Stimulated activated CD4-positive, alpha-beta T cell treated with anti-CD3 and anti-CD28 coated beads, Interleukin-2, amount 100 ng/mL, for 4 hours (primary cell): Measurements from ENCODE around the gene LYPD3.

Source experiments
- DNase-seq: peaks from one replicate; pipeline ENCODE4 v3.0.0-alpha.2; 2020; ENCODE audit warnings: low read depth

LYPD3 gene

DNA sequence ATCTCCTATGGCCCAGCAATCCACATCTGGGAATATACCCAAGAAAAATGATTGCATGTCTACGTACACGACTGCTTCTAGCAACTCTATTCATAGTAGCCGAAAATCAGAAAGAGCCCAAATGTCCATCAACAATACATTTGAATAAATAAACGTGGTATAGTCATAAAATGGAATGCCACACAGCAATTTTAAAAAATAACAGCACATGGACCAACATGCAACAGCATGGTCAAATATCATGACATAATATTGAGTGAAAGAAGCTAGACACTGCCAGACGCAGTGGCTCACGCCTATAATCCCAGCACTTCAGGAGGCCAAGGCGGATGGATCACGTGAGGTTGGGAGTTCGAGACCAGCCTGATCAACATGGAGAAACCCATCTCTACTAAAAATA lies 34.4 kb downstream of the LYPD3 start:
- no peak for DNase-seq

DNA sequence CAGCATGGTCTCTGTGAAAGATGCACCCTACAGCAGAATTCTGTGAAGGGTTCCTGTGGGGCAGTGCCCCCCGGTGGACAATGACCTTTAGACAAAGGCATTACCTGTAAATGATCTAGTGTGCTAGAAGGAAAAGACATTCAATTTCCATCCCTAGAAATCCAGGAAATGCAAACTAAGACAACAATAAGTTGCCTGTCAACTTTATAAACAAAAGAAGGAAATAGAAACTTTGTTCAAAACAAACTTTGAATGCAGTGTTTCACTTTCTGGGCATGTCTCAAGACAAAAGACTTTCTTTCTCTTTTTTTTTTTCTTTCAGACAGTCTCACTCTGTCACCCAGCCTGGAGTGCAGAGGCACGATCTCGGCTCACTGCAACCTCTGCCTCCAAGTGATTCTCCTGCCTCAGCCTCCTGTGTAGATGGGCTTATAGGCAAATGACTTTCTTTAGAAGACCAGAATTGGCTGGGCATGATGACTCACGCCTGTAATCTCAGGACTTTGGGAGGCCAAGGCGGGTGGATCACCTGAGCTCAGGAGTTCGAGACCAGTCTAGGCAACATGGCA lies 35.2 kb downstream of the LYPD3 start:
- no peak for DNase-seq

DNA sequence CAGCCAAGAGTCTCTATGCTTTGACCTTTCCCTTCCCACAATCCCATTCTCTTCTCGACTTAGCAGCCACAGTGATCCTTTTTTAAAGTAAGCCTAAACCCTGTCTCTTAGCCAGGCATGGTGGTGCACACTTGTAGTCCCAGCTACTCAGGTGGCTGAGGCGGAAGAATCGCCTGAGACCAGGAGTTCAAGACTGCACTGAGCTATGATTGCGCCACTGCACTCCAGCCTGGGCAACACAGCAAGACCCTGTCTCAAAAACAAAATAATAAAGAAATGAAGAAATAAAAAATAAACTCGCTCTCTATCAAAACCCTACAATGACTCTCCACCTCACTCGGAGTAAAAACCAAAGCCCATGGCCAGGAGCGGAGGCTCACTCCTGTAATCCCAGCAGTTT lies 36.0 kb downstream of the LYPD3 start:
- DNase-seq = no peak

DNA sequence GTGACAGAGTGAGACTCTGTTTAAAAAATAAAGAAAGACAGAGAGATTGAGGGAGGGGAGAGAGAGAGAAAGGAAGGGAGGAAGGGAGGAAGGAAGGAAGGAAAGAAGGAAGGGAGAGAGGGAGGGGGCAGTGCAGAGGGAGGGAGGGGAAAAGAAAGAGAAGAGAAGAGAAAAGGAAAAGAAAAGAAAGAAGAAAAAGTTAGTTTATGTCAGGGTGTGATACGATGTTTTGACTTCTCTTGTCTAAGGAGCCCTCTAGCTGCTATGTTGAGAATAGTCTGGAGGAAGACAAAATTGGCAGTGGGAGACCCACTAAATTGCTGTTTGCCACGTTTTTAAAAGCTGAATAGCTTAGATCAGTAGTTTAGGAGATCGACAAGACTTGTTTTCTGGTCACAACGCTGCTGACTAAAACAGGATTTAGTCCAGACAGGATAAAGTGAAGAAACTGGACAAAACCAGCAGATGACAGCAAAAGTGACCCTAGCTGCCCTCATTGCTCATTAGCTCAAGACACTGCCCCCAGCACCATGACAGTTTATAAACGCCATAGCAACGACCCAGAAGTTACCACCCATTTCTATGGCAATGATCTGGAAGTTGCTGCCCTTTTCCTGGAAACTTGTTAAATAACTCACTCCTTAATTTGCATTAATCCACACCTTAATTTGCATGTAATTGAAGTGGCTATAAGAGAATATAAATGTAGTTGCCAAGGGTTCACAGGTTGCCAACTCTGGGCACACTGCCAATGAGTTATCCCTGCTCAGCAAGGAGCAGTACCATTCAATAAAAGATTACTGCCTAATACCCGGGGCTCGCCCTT lies 39.6 kb downstream of the LYPD3 start:
- no peak for DNase-seq

DNA sequence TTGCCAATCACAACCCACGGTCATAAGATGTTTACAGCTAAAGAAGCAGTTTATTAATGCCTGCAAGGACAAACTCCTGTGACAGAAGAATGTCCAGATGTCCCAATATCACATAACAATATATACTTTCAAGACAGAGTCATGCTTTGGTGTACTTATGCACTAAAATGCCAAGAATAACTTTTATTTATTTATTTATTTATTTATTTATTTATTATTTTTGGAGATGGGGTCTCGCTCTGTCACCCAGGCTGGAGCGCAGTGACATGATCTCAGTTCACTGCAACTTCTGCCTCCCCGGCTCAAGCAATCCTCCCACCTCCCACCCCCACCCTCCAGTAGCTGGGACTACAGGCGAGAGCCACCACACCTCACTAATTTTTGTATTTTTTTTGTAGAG lies 41.6 kb downstream of the LYPD3 start:
- DNase-seq = no peak

DNA sequence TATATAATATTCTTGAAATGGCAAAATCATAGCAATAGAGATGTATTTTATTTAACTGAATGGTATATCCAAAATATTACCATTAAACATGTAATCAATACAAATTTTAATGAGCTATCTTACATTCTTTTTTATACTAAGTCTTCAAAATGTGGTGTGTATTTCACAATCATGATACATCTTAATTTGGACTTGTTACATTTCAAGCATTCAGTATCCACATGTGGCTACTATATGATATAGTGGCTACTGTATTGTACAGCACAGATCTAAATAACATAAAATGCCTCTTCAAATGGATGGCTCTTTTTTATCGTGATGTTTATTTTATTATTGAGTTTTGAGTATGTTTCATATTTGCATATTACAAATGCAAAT lies 42.7 kb downstream of the LYPD3 start:
- no peak for DNase-seq

DNA sequence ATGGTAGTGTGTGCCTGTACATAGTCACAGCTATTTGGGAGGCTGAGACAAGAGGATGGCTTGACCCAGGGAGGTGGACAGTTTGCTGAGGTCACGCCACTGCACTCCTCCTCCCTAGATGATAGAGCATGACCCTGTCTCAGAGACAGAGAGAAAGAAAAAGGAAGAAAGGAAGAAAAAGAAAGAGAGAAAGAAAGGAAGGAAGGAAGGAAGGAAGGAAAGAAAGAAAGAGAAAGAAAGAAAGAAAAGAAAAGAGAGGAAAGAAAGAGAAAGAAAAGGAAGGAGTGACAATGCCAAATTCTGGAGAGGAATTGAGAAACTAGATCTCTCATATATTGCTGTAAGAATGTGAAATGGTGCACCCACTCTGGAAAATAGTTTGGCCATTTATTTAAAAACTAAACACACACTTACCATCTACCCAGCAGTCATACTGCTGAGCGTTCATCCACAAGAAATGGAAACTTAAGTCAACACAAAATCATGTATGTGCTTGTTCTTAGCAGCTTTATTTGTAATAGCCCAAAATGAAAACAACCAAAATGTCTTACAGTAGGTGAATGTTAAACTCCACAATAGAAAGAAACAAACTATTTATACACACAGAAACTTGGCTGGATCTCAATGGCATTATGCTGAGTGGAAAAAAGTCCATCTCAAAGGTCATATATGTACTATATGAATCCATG lies 43.3 kb downstream of the LYPD3 start:
- DNase-seq = no peak

DNA sequence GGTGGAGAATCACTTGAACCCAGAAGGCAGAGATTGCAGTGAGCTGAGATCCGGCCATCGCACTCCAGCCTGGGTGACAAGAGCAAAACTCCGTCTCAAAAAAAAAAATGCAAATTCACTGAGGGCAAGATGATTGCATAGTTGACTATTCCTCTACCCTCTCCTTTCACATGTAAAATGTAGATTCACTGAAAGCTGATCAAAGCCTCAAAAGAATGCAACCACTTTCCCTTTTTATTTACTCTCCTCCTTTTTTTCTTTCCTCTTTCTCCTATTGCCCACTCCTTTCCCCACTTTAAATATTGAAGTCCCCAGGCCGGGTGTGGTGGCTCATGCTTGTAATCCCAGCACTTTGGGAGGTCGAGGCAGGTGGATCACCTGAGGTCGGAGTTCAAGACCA lies 44.5 kb downstream of the LYPD3 start:
- DNase-seq = no peak

DNA sequence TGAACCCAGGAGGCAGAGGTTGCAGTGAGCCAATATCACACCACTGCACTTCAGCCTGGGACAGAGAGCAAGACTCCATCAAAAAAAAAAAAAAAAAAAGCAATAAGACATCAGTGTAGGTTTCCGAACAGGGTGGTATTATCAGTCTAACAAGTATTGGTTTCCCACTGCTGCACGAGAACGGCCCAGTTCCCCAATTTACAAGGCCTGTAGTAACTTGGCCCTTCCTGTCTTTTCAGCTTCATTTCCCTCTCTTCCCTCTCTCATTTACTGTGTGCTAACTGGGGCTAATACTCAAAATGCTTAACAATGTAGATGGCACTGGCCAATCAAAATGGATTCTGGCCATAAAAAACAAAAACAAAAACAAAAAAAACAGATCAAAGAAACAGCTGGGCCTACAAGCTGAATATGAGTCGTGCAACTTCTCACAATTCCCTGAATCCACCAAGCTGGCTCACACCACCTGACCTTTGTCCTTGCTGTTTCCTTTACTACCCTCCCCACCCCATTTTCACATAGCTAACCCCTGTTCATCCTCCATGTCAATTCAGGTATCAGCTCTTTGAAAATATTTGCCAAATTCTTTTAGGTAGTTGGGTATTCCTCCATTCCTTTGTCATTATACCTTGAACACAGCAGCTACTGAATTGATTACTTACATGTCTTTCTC lies 48.3 kb downstream of the LYPD3 start:
- DNase-seq = no peak

DNA sequence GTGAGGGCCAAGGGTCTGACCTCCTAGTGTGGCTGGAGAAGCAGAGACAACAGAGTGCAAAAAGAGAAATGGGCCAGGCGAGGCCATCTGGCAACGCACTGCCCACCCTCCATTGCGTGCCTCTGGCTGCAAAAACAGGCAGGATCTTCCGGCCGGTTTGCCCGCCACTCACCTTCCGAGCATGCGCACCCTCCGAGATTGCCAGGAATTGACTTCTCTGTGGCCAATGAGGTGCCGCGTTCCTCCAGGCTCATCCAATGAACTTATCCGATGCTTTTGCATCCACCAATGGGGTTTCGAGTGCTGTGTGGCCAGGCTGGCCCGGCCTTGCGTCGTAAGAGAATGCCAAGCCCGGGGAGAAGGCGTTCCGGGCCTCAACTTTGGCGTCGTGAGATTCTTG lies 50.9 kb downstream of the LYPD3 start, which contains the start of gene TEX101:
Gene TEX101, plus strand, starts transcription at position 337 of the 400 bp plus-strand sequence. CDS start 1,030 bp downstream, outside the sequence.
- no peak for DNase-seq

DNA sequence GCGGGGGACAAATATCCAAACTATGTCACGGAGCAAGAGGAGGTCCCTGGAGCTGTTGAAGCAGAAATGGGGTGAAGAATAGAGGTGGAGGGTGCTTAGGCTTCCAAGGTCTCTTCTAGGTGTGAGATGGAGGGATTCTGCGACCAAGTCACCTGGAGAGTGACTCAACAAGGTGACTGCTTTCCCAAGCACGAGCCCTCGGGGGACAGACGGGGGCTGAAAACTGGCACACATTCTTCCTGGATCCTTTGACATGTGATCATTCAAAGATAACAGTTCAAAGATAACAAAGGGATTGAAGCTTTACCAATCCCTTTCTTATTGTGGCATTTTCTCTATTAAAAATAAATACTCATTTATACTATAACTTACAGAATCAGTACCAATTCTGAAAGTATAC lies 53.0 kb downstream of the LYPD3 start:
- no peak for DNase-seq
